HG03521 (cell line): Measurements from ENCODE around the gene UNCX.
"Not testable (repeated sequence)": the region's sequence is repeated elsewhere in the genome, so short reads cannot be mapped to it uniquely, and the experiment has no call there.

Experiments used
- ATAC-seq: cut with Tn5 transposase; IDR thresholded peaks from one replicate; pipeline ENCODE4 v1.9.1; 2021; ENCODE audit warnings: mild to moderate bottlenecking, moderate library complexity; ENCODE audit not compliant: unreplicated experiment

Gene UNCX

GRCh38 chr7:1232623-1233332, at the start of gene UNCX:
UNCX (plus strand) TSS chr7:1232872; CDS start chr7:1233018, 146 bp downstream.
- ATAC-seq, result no peak

- no peak for ATAC-seq
Measured at GRCh38 chr7:1187127-1187526, 45.5 kb upstream of the UNCX start.

GRCh38 chr7:1188720-1189294, 43.9 kb upstream of the UNCX start:
- ATAC-seq, result no peak

- ATAC-seq, result no peak
Measured at GRCh38 chr7:1189986-1190772, 42.5 kb upstream of the UNCX start.

GRCh38 chr7:1192171-1192676, 40.4 kb upstream of the UNCX start:
- no peak for ATAC-seq

GRCh38 chr7:1193593-1194424, 38.9 kb upstream of the UNCX start:
- no peak for ATAC-seq

- not testable (repeated sequence) for ATAC-seq
Measured at GRCh38 chr7:1196441-1196840, 36.2 kb upstream of the UNCX start.

- ATAC-seq, result no peak
Measured at GRCh38 chr7:1196950-1197349, 35.7 kb upstream of the UNCX start.

- ATAC-seq, result no peak
Measured at GRCh38 chr7:1197997-1198625, 34.6 kb upstream of the UNCX start.

- ATAC-seq, result no peak
Measured at GRCh38 chr7:1200045-1200444, 32.6 kb upstream of the UNCX start.

GRCh38 chr7:1201916-1202315, 30.8 kb upstream of the UNCX start:
- ATAC-seq, result no peak

GRCh38 chr7:1202914-1203313, 29.8 kb upstream of the UNCX start:
- ATAC-seq, result not testable (repeated sequence)

- ATAC-seq, result no peak
Measured at GRCh38 chr7:1204460-1205140, 28.1 kb upstream of the UNCX start.

- not testable (repeated sequence) for ATAC-seq
Measured at GRCh38 chr7:1205742-1206141, 26.9 kb upstream of the UNCX start.

GRCh38 chr7:1209097-1209496, 23.6 kb upstream of the UNCX start:
- no peak for ATAC-seq

- ATAC-seq, result no peak
Measured at GRCh38 chr7:1210321-1210978, 22.2 kb upstream of the UNCX start.

- ATAC-seq, result no peak
Measured at GRCh38 chr7:1210979-1211608, 21.6 kb upstream of the UNCX start.

GRCh38 chr7:1211611-1212010, 21.1 kb upstream of the UNCX start:
- no peak for ATAC-seq

- not testable (repeated sequence) for ATAC-seq
Measured at GRCh38 chr7:1212025-1212424, 20.6 kb upstream of the UNCX start.
